ENCODE results near the gene KCNJ1.
A peak's percentile ranks its signal among the peaks of the same experiment; 100 is the strongest.

GRCh38 chr11:128890543-128891368 is 23.7 kb upstream of the KCNJ1 start, which contains the start of gene KCNJ5:
- TF ChIP-seq EZH2 (IDR thresholded peaks at IDR 0.05; ENCODE audit: low read depth, low read length, severe bottlenecking) (peak; percentile 60), YY1 (IDR thresholded peaks at IDR 0.05; ENCODE audit: low read depth, low read length) (no peak), CTCF (IDR thresholded peaks at IDR 0.05; ENCODE audit: control extremely low read depth in 1 of 3, insufficient read depth in 1 of 3, low read depth in 1 of 3, low read length in 3 of 3) (no peak), CREB1 (IDR thresholded peaks at IDR 0.05) (0 out of 2 replicates have a peak, but pooled peaks have one; percentile 11), EP300 (IDR thresholded peaks at IDR 0.05; ENCODE audit: borderline replicate concordance in 1 of 2, low read depth in 2 of 2, low read length in 2 of 2) (no peak), JUND (IDR thresholded peaks at IDR 0.05; ENCODE audit: low read length) (no peak), GABPA (IDR thresholded peaks at IDR 0.05; ENCODE audit: borderline replicate concordance, insufficient read depth, low read length) (no peak), RNF2 (IDR thresholded peaks at IDR 0.05; ENCODE audit: borderline replicate concordance, low read depth, low read length, missing control alignments, poor library complexity, severe bottlenecking) (peak; percentile 73)
- TF ChIP-seq, protein P1, sequence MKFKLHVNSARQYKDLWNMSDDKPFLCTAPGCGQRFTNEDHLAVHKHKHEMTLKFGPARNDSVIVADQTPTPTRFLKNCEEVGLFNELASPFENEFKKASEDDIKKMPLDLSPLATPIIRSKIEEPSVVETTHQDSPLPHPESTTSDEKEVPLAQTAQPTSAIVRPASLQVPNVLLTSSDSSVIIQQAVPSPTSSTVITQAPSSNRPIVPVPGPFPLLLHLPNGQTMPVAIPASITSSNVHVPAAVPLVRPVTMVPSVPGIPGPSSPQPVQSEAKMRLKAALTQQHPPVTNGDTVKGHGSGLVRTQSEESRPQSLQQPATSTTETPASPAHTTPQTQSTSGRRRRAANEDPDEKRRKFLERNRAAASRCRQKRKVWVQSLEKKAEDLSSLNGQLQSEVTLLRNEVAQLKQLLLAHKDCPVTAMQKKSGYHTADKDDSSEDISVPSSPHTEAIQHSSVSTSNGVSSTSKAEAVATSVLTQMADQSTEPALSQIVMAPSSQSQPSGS (IDR thresholded peaks at IDR 0.05; ENCODE audit: low read length), result no peak

Data from H1 (cell line).